Medulla oblongata (tissue), 1 donor: ENCODE results near the gene NOX5.
"Not testable (repeated sequence)": the region's sequence is repeated elsewhere in the genome, so short reads cannot be mapped to it uniquely, and the experiment has no call there.

ENCODE experiments used
- DNase-seq: peaks from one replicate; pipeline ENCODE4 v3.0.0-alpha.2; 2015; ENCODE audit errors: extremely low spot score

Gene NOX5

DNA sequence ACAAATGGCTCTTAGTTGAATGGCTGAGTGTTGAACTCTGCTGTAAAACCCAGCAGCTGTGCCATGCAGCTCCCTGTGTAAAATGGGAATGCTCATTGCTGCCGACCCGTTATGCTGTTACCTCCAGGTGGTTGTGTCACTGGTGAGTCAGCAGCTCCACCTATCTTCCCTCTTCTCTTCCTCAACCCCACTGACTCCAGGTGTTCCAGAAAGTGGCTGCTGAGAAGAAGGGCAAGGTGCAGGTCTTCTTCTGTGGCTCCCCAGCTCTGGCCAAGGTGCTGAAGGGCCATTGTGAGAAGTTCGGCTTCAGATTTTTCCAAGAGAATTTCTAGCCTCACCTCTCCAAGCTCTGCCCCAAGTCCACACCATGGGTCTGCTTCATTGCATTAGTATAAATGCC lies 41.9 kb downstream of the NOX5 start:
- DNase-seq: no peak

DNA sequence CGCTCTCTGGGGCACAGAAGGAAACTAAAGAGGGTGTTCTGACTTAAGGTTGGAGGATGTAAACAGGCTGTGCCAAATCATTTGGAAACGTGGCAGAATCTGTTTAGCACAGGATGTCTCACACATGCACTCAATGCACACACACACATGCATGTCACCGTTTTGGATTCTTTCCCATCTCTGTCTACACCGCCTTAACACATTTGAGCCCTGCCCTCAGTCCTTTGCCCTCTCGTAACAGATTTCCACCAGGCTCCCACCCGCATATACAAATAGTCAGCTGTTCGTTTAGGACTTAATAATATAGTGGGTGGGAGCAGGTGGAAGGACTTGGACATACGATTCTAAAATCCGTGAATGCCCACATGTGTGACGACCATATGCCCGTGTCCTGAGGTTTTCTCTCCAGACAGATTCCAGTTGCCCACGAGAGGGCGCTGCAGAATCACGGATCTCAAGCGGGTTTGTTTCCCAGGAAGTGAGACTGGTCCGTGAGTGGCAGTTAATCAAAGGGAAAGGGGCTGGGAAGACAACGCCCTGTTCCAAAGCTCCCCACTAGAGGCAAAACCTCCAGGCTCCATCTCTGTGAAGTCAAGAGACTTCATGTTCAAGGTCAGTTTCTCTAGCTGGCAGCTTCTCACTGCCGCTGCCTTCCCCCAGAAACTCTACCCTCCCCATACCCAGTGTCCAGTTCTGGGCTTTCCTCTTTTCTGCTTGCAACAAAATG lies 44.5 kb downstream of the NOX5 start:
- DNase-seq: peak; percentile 97

DNA sequence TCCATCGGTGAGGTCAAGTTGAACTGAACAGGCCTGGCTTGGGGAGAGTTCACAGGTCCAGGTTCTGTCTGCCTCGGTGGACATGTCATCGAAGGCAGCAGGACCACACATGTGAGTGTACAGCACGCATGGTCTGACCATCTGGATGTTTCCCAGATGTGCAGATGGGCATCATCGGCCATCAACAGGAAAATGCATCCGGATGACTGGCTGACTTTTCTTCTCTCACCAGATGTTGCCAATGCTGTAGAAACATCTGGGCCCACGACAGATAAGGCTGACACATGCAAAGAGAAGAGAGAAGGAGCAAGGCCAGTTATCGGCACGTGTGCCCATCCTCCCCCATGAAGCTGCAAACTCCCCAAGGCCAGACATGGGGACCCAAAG lies 45.1 kb downstream of the NOX5 start:
- no peak for DNase-seq

DNA sequence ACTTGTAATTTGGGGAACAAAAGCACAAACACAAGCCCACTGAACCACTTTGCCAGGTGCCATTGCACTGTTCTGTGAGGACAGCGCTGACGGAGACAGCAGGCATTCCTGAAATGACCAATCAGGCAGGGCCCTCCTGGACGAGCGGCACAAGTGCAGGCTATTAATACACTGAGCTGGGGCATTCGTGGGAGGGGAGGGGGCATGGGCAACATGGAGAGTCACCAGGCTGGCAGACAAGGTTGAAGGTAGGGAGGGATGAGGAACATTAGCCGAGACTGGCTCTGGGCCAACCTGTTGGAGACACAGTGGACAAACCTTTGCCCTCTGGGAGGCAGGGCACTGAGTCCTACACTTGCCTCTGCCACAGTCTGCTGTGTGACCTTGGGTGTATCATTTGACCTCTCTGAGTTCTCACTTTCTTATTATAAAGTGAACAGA lies 45.6 kb downstream of the NOX5 start:
- no peak for DNase-seq

DNA sequence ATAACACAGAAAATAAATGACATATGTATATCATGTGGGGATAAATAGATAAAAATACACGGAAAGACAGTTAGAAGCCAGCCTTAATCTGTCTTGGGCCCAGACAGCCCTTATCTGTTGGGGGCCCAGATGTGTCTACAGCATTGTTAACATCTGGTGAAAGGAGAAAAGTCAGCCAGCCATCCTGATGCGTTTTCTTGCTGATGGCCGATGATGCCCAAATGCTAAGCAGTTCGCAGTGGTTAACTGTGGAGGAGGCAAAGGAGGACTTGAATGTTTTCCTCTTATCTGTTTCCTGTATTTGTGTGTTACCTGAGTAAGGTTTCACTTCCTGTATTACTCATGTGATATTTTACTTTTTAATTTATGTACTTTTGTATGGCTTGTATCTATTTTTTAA lies 46.2 kb downstream of the NOX5 start:
- no peak for DNase-seq

DNA sequence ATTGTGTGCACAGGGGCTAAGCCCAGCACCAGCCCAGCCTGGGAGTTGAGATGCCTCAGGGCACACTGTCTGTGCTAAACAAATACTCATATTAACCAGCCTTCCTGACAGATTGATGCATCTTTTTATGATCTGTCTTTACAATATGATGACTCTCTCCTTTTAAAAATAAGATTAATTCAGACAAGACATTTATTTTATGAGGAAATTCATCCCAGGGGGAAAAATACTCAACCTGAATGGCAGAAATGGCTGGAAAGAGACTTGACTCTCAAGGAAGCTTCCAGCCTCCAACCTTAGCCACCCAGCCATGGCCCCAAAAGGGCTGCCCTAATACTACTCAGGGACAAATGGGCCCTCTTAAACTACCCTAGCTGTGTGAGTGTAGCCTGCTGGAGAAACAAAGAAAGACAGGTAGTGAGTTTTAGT lies 46.9 kb downstream of the NOX5 start:
- DNase-seq: no peak

DNA sequence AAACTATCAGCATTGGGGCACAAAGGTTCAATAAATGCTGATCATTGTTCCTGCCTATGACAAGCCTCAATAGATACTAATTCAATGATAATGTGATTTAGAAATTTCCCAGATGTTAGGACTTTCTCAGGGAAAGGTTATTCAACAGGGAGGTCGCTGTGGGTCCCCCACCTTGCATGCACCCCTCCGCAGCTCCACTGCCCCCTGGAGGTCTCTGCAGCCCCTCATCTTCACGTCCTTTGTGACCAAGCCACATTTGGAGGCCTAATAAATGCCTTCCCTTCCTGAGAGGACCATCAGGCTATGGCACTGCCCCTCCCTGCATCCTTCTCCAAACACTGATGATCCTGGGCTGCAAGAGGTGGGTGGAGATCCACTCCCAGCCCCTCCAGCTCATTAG lies 50.2 kb downstream of the NOX5 start:
- DNase-seq: no peak

DNA sequence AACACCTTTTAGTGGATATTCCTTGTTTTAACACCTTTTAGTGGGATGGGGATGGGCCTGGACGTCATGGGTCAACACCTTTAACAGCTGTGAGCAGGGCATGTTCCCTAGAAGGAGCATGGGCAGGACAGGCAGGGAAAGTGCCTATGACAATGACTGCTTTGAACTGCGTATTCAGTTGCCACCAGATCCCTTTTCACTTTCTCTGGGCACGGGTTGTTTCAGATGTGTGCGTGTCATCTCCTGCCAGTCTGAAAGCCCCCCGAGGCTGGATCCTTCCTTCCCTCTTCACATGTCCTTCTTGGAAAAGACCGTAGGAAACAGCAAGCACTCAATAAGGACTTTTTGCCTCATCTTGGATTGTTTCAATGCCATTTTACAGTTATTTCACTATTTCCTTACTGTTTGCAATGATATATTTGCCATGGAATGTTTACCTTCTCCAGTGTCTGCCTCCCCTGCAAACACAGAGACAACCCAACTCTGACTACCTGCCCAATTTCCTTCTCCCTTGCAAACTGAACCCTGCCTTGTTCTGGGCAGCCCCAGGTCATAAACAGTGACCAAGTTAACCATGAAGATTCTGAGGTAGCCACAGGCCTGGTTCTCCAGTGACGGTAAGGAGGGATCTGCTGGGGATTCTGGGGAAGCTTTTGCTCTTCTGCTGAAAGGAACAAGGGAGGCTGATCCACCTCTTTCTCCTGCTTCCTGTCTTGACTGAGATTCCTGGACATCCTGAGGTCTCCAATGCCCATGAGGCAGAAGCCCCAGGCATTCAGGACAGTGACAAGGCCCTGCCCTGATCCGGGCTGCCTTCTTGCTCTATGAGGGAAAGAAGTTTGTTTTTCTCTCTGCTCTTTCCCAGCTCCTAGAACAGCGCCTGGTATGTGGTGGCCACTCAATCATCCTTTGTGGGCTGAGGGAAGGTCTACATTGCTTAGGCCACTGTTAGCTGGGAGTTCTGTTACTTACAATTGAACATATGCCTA lies 51.8 kb downstream of the NOX5 start:
- DNase-seq: no peak

DNA sequence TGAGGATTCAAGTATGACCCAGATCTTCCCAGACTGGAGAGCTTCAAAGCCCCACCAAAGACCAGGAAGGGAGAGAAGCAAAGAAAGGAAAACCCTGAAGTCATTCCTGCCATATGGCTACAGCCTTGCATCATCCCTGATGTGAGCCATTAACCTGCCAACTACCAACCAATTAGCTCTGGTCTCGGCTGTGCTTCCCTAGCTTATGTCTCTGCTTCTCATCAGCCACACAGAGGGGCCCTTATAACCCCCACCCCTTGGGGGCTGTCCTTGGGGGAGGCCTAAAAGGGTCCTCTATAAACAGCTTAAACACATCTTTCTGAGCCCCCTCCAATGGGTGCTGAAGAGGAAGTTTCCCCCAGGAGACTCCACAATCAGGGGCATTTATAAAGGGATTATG lies 52.8 kb downstream of the NOX5 start:
- DNase-seq: no peak

DNA sequence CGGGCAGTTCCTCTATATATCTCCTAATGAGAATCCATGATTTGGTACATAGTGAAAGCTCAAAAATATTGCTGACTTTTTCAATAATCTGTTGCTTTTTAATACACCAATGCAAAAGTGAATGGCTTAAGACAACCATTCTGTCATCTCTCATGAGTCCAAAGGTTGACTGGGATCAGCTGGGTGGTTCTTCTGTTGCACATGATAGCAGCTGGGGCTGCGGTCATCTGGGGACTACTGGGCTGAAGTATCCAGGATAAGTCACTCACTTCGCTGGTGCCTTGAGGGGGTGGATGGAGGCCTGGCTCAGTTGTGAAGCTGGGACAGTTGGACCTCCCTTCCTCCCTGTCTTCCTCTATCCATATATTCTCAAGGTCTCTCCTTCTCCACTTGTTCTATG lies 53.7 kb downstream of the NOX5 start:
- DNase-seq: no peak

DNA sequence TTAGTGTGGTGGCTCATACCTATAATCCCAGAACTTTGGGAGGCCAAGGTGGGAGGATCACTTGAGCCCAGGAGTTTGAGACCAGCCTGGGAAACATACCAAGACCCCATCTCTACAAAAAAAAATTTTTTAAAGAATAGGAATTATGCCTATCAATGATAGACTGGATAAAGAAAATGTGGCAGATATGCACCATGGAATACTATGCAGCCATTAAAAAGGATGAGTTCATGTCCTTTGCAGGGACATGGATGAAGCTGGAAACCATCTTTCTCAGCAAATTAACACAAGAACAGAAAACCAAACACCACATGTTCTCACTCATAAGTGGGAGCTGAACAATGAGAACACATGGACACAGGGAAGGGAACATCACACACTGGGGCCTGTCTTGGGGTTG lies 54.8 kb downstream of the NOX5 start:
- DNase-seq: not testable (repeated sequence)

DNA sequence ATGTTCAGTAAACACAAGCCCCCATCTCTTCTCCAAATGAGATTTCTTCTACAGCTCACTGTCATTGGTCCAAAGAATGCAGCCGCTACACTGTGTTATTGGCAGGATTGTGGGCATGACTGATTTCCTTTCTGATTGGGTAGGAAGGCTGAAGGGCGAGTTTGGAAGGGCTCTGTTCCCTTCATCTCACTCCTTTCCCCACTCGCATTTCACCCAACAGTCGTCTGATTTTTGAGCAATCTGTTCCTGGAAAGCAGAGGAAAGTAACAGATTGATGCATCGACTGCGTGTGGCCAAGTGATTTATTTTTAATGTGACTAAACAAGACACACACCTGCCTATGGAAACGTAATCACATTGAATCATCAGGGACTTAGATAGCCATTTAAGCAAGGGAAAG lies 55.5 kb downstream of the NOX5 start:
- no peak for DNase-seq

DNA sequence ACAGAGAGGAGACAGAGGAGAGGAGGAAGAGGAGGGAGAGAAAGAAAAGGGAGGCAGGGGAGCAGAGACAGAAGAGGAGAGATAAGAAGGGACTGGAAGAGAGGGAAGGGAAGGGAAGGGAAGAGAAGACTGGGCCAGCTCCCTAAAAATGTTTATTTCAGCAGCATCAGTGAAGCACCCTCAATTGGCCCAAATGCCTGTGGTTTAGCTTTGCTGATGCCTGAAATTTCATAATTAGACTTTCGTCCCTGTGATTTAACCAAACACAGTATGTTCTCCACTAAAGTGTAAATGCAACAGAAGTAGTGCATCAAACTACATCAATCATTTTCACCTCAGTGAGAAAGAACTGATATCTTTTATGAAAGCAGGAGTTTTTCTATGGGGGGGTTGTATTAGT lies 55.9 kb downstream of the NOX5 start:
- no peak for DNase-seq

DNA sequence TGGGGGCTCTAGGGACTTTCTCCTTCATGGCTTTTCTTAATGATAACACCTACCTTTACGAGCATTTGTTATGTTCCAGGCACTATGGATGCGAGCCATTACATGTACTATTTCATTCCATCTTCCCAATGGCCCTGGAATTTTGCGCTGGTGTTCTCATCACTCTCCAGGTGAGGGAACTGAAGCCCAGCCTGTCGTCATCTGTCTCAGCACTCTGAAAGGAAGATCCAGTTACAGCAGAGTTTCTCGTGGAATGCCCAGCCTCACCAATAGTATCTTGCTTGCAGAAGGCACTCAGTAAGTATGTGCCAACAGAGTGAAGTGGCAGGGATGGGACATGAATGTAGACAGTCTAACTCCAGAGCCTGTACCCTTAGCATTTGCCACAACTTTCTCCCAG lies 56.8 kb downstream of the NOX5 start:
- DNase-seq: no peak

DNA sequence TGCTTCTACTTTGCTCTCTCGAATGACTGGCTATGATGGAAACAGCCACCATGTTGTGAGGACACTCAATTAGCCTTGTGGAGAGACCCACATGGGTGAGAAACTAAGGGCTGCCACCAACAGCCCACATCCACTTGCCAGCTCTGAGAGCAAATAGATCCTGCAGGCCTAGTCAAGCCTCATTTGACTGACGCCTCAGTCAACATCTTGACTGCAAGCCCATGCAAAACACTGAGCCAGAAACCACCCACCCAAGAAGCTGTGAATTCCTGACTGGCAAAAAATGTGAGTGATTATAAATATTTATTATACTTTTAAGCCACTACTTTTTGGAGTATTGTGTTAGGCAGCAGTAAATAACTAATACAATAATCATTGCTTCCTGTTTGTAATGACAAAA lies 58.4 kb downstream of the NOX5 start:
- no peak for DNase-seq

DNA sequence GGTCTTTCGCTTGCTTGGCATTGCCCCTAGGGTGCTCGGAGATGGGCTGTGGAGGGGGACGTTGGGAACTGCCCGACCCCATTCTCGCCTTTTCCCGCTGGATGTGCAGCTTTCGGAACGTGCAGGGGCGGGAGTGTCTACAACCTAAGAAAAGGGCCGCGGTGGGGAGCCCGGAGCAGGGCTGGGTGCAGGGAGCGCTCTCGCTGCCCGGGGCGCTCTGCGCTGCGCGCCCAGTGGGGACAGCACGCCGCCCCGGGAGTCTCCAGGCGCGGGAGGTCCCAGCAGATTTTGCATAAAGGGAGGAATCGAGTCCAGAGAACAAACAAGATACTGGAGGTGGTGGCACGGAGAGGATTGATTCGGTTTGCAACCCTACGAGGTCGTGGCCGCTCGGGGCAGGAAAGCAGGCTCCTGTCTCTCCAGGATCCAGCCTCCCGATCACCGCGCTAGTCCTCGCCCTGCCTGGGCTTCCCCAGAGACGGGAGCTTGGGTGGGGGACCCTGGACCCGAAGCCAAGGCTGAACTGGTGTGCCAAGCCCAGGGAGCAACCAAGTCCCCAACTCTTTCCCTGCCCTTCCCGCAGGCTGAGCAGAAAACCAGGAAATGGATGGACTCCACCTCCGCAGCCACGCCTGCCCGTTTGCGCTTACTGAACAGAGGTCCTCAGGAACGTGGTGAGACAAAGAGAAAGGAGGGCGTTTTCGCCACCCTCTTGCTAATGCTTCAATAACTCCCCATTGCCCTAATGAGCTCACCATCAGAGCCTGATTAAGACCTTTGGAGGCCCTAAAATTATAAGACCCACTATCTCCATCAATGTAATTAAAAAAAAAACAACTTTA lies 59.7 kb downstream of the NOX5 start:
- DNase-seq: no peak

DNA sequence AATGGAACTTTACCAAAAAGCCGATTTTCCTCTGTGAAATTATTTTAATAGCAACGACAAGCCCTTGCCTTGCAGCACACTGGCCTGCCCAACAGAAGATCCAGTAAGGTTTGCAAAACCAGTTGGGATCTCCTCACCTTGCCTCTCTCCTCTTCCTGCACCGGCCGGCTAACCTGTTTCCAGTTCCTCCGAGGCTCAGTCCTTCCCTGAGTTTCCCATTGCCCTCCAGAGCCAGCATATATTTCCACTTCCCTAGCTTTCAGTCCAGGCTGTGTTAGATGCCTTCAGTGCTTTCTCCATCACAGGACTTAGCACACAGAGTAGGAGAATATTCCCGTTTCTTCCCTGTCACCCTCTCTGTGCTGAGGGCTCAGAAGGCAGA lies 60.3 kb downstream of the NOX5 start:
- DNase-seq: no peak

DNA sequence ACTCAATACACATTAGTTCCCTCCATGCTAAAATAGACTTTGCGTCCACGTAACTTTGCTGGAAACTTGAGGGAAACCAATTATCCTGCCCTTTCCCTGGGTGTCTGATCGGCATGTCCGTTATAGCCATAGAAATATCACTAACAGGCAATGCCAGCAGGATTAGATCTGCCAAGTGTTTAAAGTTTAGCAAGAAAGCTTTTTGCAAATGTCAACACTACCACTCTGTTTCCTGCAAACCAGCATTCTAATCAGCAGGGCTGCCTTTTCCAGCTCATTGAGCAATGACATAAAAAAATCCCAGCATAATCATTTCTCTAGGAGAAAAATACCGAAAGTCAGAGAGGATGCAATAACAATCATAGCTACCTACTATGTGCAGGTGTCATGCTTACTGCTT lies 60.9 kb downstream of the NOX5 start:
- DNase-seq: no peak

DNA sequence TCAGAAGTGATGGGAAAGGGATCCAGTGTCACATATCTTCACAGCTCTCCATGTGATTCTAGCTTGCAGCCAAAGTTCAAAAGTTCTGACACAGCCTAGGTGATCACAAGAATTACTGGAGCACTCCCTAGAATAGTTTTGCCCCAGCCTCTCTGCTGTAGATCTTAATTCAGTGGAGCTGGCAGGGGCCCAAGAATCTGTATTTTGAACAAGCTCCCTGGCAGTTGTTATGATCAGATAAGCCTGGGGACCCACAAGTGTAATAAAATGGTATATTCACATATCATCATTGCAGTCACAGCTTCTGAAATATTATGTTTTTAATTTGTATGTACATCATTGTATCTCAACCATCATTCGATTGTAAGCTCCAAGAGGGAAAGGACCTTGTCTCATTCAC lies 62.3 kb downstream of the NOX5 start:
- no peak for DNase-seq

DNA sequence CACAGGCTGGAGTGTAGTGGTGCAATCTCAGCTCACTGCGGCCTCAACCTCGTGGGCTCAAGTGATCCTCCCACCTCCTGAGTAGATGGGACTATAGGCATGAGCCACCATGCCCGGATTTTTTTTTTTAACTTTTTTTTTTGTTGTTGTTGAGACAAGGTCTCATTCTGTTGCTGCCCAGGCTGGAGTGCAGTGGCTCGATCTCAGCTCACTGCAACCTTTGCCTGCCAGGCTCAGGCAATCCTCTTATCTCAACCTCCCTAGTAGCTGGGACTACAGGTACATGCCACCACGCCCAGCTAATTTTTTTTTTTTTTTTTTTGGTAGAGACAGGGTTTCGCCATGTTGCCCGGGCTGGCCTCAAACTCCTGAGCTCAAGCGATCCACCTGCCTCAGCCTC lies 64.1 kb downstream of the NOX5 start:
- no peak for DNase-seq

DNA sequence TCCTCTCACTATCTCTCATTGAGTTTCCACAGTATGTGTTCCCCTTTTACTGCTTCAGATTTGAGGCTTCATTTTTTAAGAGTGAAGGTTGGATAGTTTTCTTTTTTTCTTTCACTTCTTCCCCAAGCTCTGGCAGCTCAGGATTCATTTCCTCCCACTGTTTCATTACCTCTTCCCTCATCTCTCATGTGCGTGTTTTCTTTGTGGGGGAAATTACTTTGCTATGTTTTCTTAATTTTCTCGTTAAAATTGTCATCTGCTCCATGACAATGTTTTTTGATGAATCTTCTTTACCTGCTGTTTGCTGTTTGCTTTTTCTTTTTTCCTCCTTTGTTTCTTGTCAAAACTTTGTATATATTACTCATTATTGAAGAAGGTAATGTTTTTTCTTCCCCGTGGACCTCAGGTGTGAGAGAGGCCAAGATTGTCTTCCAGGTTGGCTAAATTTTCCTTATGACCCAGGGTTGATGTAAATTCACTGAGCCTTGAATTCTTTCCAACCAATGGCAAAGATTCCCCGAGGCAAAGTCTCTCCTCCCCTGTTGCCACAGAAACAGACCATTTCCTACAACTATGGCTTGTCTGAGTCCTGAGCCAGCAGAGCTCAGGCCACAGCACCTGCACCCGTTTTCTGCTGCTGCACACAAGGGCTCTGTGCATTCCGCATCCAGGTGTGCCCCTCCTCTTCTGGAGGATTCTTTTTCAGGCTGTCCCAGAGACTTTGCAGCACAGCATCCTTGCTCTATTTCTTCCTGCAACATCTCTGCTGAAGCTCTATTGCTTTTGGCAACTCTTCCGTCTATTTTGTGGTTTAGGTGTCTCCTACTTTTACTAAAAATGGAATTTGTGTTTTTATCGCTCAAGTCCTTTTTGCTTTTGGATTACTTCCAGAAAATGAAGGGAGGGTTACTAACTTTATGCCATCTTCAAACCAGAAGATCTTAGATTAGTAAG lies 66.1 kb downstream of the NOX5 start:
- DNase-seq: peak; percentile 35
